Loucy (cell line): ENCODE data around the gene ANO6.

Source experiments
- CTCF ChIP-seq: fragments of 200-600 bp; sonication (generic); conservative IDR thresholded peaks from 2 replicates; pipeline ENCODE4 v1.5.1; 2014; ENCODE audit warnings: mild to moderate bottlenecking, antibody characterized with exemption, low read length
- EZH2phosphoT487 ChIP-seq: fragments of 200-600 bp; IDR thresholded peaks from 2 replicates; pipeline ENCODE4 v1.6.1; 2018; ENCODE audit warnings: antibody characterized with exemption, mild to moderate bottlenecking, moderate library complexity, borderline replicate concordance

- TF ChIP-seq CTCF (no peak), EZH2phosphoT487 (no peak)
Observed at GRCh38 chr12:45220969-45221368, 5.1 kb downstream of the ANO6 start.
